ENCODE measurements around the gene DGCR8. TPM values are rescaled to one million over a fixed set of nuclear protein-coding genes. Genes with fewer than 3 reads are reported as not detected.

The DGCR8 gene
- total RNA-seq, 4 donors from 2014 or later: 34.3 to 182 (median 64.7) TPM

- Histone ChIP-seq H3K27ac (no peak overlapping the region), H3K9me3 (no peaks in the 10 kb centered on the region), H3K4me1 (no peaks in the 10 kb centered on the region), H3K27me3 (no peaks in the 10 kb centered on the region), H3K36me3 (peaks cover 0 to 28% (median 0%) of the 10 kb centered on the region in 4 donors), H3K4me3 (no peak overlapping the region)
- TF ChIP-seq POLR2AphosphoS5 (IDR thresholded peaks at IDR 0.05): no peak
- TF ChIP-seq CTCF (IDR thresholded peaks at IDR 0.05): no peak
- TF ChIP-seq EP300 (IDR thresholded peaks at IDR 0.05; ENCODE audit: low read depth): no peak
- TF ChIP-seq POLR2A (IDR thresholded peaks at IDR 0.05): no peak
- 98% methylated on average over 10 of the region's 10 CpGs; no CpG with 5 or more reads in 1 of the 2 donors for WGBS, 2 donors (ENCODE audit: low coverage in 1 of 2)
- intact Hi-C loops (cut with DNase I; ENCODE audit: low total_unique reads) (no loop called here), in situ Hi-C loops (cut with MboI; ENCODE audit: low pct_ligation_motif_present in 1 of 4, low pct_unique_long_range_greater_than_20kb in 1 of 4, low sequenced_read_pairs in 3 of 4) (no loop called here)
- DNase-seq: no peak
Observed at GRCh38 chr22:20044495-20045151, 35.4 kb upstream of the DGCR8 start.

GRCh38 chr22:20046730-20047129 lies 33.3 kb upstream of the DGCR8 start:
- no peak for DNase-seq
- H3K27ac ChIP-seq: no peak overlapping the region
- in situ Hi-C loops (cut with MboI; ENCODE audit: low pct_ligation_motif_present in 1 of 4, low pct_unique_long_range_greater_than_20kb in 1 of 4, low sequenced_read_pairs in 3 of 4): no loop called here
- H3K9me3 ChIP-seq: no peaks in the 10 kb centered on the region
- TF ChIP-seq CTCF (IDR thresholded peaks at IDR 0.05) (no peak), EP300 (IDR thresholded peaks at IDR 0.05; ENCODE audit: low read depth) (no peak), POLR2AphosphoS5 (IDR thresholded peaks at IDR 0.05) (no peak), POLR2A (IDR thresholded peaks at IDR 0.05) (no peak)
- no peaks in the 10 kb centered on the region for H3K4me1 ChIP-seq
- peaks cover 0 to 23% (median 0%) of the 10 kb centered on the region in 4 donors for H3K36me3 ChIP-seq
- H3K27me3 ChIP-seq: no peaks in the 10 kb centered on the region
- intact Hi-C loops (cut with DNase I; ENCODE audit: low total_unique reads): no loop called here
- WGBS, 2 donors (ENCODE audit: low coverage in 1 of 2): 85 to 100% methylated on average over 4 of the region's 4 CpGs
- no peak overlapping the region for H3K4me3 ChIP-seq

- intact Hi-C loops (cut with DNase I; ENCODE audit: low total_unique reads): no loop called here
- H3K36me3 ChIP-seq: peaks cover 0 to 23% (median 0%) of the 10 kb centered on the region in 4 donors
- no peak for DNase-seq
Observed at GRCh38 chr22:20051927-20052308, 28.1 kb upstream of the DGCR8 start.

More at GRCh38 chr22:20051927-20052308, 28.1 kb upstream of the DGCR8 start:
- Histone ChIP-seq H3K4me1 (no peaks in the 10 kb centered on the region), H3K4me3 (no peak overlapping the region), H3K27me3 (no peaks in the 10 kb centered on the region), H3K9me3 (no peaks in the 10 kb centered on the region), H3K27ac (no peak overlapping the region)
- TF ChIP-seq POLR2A (IDR thresholded peaks at IDR 0.05) (no peak), POLR2AphosphoS5 (IDR thresholded peaks at IDR 0.05) (no peak), EP300 (IDR thresholded peaks at IDR 0.05; ENCODE audit: low read depth) (no peak), CTCF (IDR thresholded peaks at IDR 0.05) (no peak)
- 95% methylated on average over 6 of the region's 6 CpGs; no CpG with 5 or more reads in 1 of the 2 donors for WGBS, 2 donors (ENCODE audit: low coverage in 1 of 2)
- in situ Hi-C loops (cut with MboI; ENCODE audit: low pct_ligation_motif_present in 1 of 4, low pct_unique_long_range_greater_than_20kb in 1 of 4, low sequenced_read_pairs in 3 of 4): no loop called here
